ENCODE data around the gene BACH2. TPM values are rescaled to one million over a fixed set of nuclear protein-coding genes. Genes with fewer than 3 reads are reported as not detected.

BACH2 gene
- total and polyA plus RNA-seq, 2 of the 4 experiments (the other 2 are of a cell fraction), result 1.3 to 1.4 TPM

DNA sequence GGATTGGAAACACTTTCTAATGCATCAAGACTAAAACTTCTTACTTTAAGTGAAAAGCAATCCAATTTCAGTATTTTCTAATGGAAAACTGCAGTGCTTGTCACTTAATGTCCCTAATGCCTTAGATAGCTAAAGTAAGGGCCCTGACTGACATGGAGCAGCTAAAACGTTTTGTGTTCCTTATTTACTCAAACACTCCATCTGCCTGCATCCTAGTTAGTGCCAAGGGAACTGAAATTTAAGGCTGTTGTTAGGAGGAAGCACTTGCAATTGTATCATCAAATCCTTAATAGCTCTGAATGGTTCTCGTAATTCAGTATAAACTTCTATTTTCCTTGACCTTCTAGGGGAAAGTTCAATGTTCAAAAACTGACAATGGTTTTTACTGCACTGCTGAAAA lies 274.9 kb downstream of the BACH2 start:
- H2BK15ac ChIP-seq (ENCODE audit: low read depth, low read length), result no peak overlapping the region
- in situ Hi-C loops (cut with MboI; ENCODE audit: low sequenced_read_pairs) (no loop called here), intact Hi-C loops (cut with micrococcal nuclease) (no loop called here), dilution Hi-C loops (cut with HindIII; ENCODE audit: low sequenced_read_pairs, unreplicated experiment) (no loop called here)
- no CpG with 5 or more reads among the region's 2 CpGs for WGBS, 2 experiments (ENCODE audit: extremely low coverage in 2 of 2, insufficient read length in 1 of 2)
- H3K27me3 ChIP-seq (ENCODE audit: control insufficient read depth, insufficient read depth, low read length), result no peaks in the 10 kb centered on the region
- ATAC-seq (ENCODE audit: low read depth) (no peak), DNase-seq (no peak)
- no peak overlapping the region for H3K4me2 ChIP-seq (ENCODE audit: low read depth, low read length)
- H3K9me1 ChIP-seq (ENCODE audit: insufficient read depth, low read length), result no peaks in the 10 kb centered on the region; the same call in none of the 2 replicates
- H3K9me3 ChIP-seq (ENCODE audit: control insufficient read depth, insufficient read depth, low read length), result no peaks in the 10 kb centered on the region
- no peak overlapping the region for H3K56ac ChIP-seq (ENCODE audit: extremely low read depth, insufficient read depth, low read length)
- H2BK5ac ChIP-seq (ENCODE audit: low read depth, low read length, poor library complexity, severe bottlenecking), result no peak overlapping the region
- H3K4ac ChIP-seq (ENCODE audit: low read depth, low read length), result no peak overlapping the region
- no peak overlapping the region for H3K4me3 ChIP-seq (ENCODE audit: insufficient read depth, low read depth, low read length)
- H2AFZ ChIP-seq (replicated peaks; ENCODE audit: low read length, poor library complexity), result no peak overlapping the region
- no peak overlapping the region for H2AK5ac ChIP-seq (ENCODE audit: low read depth, low read length)
- TF ChIP-seq MAZ (IDR thresholded peaks at IDR 0.05; ENCODE audit: borderline replicate concordance, low read depth, low read length) (no peak), RFX5 (IDR thresholded peaks at IDR 0.05; ENCODE audit: low read depth, low read length) (no peak), MXI1 (IDR thresholded peaks at IDR 0.05; ENCODE audit: borderline replicate concordance, low read depth, low read length) (no peak), SMC3 (IDR thresholded peaks at IDR 0.05; ENCODE audit: low read depth, low read length) (no peak), FOS (IDR thresholded peaks at IDR 0.05; ENCODE audit: low read depth, low read length) (no peak), USF2 (IDR thresholded peaks at IDR 0.05; ENCODE audit: low read depth, low read length) (no peak), MAFK (IDR thresholded peaks at IDR 0.05; ENCODE audit: low read depth, low read length) (no peak), BHLHE40 (IDR thresholded peaks at IDR 0.05; ENCODE audit: low read depth, low read length) (no peak), RCOR1 (IDR thresholded peaks at IDR 0.05; ENCODE audit: insufficient replicate concordance, low read length) (no peak), RAD21 (IDR thresholded peaks at IDR 0.05; ENCODE audit: low read length) (no peak), NFE2L2 (IDR thresholded peaks at IDR 0.05; ENCODE audit: low read depth, low read length) (no peak), CEBPB (IDR thresholded peaks at IDR 0.05; ENCODE audit: low read depth, low read length) (no peak), CHD1 (IDR thresholded peaks at IDR 0.05; ENCODE audit: low read depth, low read length) (no peak)
- TF ChIP-seq, protein P1, sequence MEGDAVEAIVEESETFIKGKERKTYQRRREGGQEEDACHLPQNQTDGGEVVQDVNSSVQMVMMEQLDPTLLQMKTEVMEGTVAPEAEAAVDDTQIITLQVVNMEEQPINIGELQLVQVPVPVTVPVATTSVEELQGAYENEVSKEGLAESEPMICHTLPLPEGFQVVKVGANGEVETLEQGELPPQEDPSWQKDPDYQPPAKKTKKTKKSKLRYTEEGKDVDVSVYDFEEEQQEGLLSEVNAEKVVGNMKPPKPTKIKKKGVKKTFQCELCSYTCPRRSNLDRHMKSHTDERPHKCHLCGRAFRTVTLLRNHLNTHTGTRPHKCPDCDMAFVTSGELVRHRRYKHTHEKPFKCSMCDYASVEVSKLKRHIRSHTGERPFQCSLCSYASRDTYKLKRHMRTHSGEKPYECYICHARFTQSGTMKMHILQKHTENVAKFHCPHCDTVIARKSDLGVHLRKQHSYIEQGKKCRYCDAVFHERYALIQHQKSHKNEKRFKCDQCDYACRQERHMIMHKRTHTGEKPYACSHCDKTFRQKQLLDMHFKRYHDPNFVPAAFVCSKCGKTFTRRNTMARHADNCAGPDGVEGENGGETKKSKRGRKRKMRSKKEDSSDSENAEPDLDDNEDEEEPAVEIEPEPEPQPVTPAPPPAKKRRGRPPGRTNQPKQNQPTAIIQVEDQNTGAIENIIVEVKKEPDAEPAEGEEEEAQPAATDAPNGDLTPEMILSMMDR (conservative IDR thresholded peaks at IDR 0.05; ENCODE audit: low read depth, low read length), result no peak
- TF ChIP-seq, protein P2, sequence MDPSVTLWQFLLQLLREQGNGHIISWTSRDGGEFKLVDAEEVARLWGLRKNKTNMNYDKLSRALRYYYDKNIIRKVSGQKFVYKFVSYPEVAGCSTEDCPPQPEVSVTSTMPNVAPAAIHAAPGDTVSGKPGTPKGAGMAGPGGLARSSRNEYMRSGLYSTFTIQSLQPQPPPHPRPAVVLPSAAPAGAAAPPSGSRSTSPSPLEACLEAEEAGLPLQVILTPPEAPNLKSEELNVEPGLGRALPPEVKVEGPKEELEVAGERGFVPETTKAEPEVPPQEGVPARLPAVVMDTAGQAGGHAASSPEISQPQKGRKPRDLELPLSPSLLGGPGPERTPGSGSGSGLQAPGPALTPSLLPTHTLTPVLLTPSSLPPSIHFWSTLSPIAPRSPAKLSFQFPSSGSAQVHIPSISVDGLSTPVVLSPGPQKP (IDR thresholded peaks at IDR 0.05; ENCODE audit: borderline replicate concordance, low read depth, low read length), result no peak
- H3K27ac ChIP-seq (ENCODE audit: insufficient read depth, low read length), result no peak overlapping the region
- no peaks in the 10 kb centered on the region for H3K79me1 ChIP-seq (ENCODE audit: low read depth in 1 of 2, low read length in 2 of 2)
- no peak overlapping the region for H2BK20ac ChIP-seq (ENCODE audit: low read depth, low read length)
- no peak overlapping the region for H4K91ac ChIP-seq (ENCODE audit: insufficient read depth, low read depth, low read length)
- CTCF ChIA-PET, result no interaction called here
- no peak overlapping the region for H3K18ac ChIP-seq (ENCODE audit: low read depth, low read length)
- POLR2A ChIA-PET (ENCODE audit: unreplicated experiment), result no interaction called here
- no peak overlapping the region for H3K14ac ChIP-seq (replicated peaks; ENCODE audit: low read depth, low read length)
- BruUV-seq (replicated peaks), result no TSS peak
- no peak overlapping the region for H3K23ac ChIP-seq (ENCODE audit: low read depth, low read length)
- H4K8ac ChIP-seq (ENCODE audit: low read depth in 2 of 2, low read length in 2 of 2), result no peak overlapping the region
- no peak overlapping the region for H2BK120ac ChIP-seq (ENCODE audit: low read depth, low read length)
- H4K5ac ChIP-seq (ENCODE audit: low read depth, low read length), result no peak overlapping the region
- H2AK9ac ChIP-seq (replicated peaks; ENCODE audit: low read depth, low read length, poor library complexity), result no peak overlapping the region
- no peaks in the 10 kb centered on the region for H3K36me3 ChIP-seq (ENCODE audit: control insufficient read depth, insufficient read depth, low read length)
- H3K4me1 ChIP-seq (ENCODE audit: control insufficient read depth, insufficient read depth, low read length), result peaks cover 4% of the 10 kb centered on the region
- H3K9ac ChIP-seq (ENCODE audit: low read depth, low read length), result no peak overlapping the region
- no peaks in the 10 kb centered on the region for H4K20me1 ChIP-seq (ENCODE audit: insufficient read depth, low read length)
